PC-9 (cell line): Measurements from ENCODE around the gene ZNF316. TPM values are rescaled to one million over a fixed set of nuclear protein-coding genes. Genes with fewer than 3 reads are reported as not detected.
"Not testable (repeated sequence)": the region's sequence is repeated elsewhere in the genome, so short reads cannot be mapped to it uniquely, and the experiment has no call there.

Experiments used
- BruUV-seq: library from RNA; stranded (reverse); fragments of 400-500 nt; replicated peaks from 2 replicates; lab custom pipeline; 2021; lab: Mats Ljungman, UMichigan
- CTCF ChIA-PET: fragments of 300-600 bp; sonication (Branson Sonifier 250); formaldehyde crosslinking; loops from one replicate; lab custom pipeline; 2022; ENCODE audit warnings: antibody characterized with exemption; lab: Charles Lee
- POLR2A ChIA-PET: fragments of 300-600 bp; sonication (Branson Sonifier 250); formaldehyde crosslinking; loops from one replicate; lab custom pipeline; 2022; ENCODE audit warnings: antibody characterized with exemption; ENCODE audit not compliant: unreplicated experiment; lab: Charles Lee
- DNase-seq, 2 experiments: peaks; one replicate each; pipeline versions ENCODE4 v3.0.0 to v3.0.0-alpha.2; 2015 to 2022; ENCODE audit warnings: mixed read lengths in 1 of 2
- H2AFZ ChIP-seq: fragments of 200-600 bp; sonication (generic); 2 replicates; pipeline ENCODE4 v1.8.1; 2017; ENCODE audit warnings: antibody characterized with exemption
- H3F3A ChIP-seq: fragments of 200-600 bp; sonication (generic); 2 replicates; pipeline ENCODE4 v1.8.1; 2017; ENCODE audit warnings: antibody characterized with exemption, mild to moderate bottlenecking, low read depth; ENCODE audit not compliant: insufficient read depth
- H3K27ac ChIP-seq: fragments of 200-600 bp; sonication (generic); 2 replicates; pipeline ENCODE4 v1.6.1; 2016; ENCODE audit warnings: mixed run types
- H3K27me3 ChIP-seq: fragments of 200-600 bp; sonication (generic); 2 replicates; pipeline ENCODE4 v1.6.1; 2016; ENCODE audit warnings: low read depth, mixed run types; ENCODE audit not compliant: insufficient read depth
- H3K36me3 ChIP-seq: fragments of 200-600 bp; sonication (generic); 2 replicates; pipeline ENCODE4 v1.6.1; 2016; ENCODE audit warnings: low read depth, mixed run types
- H3K4me1 ChIP-seq: fragments of 200-600 bp; sonication (generic); replicated peaks from 2 replicates; pipeline ENCODE4 v1.6.1; 2016; ENCODE audit warnings: mixed run types; ENCODE audit not compliant: insufficient read depth
- H3K4me2 ChIP-seq: fragments of 200-600 bp; sonication (generic); 2 replicates; pipeline ENCODE4 v1.6.1; 2017; ENCODE audit warnings: mixed run types
- H3K4me3 ChIP-seq: fragments of 200-600 bp; sonication (generic); 2 replicates; pipeline ENCODE4 v1.6.1; 2016; ENCODE audit warnings: mixed run types
- H3K79me2 ChIP-seq: fragments of 200-600 bp; sonication (generic); 2 replicates; pipeline ENCODE4 v1.6.1; 2017; ENCODE audit warnings: low read depth, mixed run types
- H3K9me2 ChIP-seq: fragments of 200-600 bp; sonication (generic); 2 replicates; pipeline ENCODE4 v1.8.1; 2017; ENCODE audit warnings: mild to moderate bottlenecking; ENCODE audit not compliant: insufficient read depth
- H3K9me3 ChIP-seq: fragments of 200-600 bp; sonication (generic); 2 replicates; pipeline ENCODE4 v1.8.1; 2016; ENCODE audit warnings: low read depth; ENCODE audit not compliant: insufficient read depth
- H4K20me1 ChIP-seq: fragments of 200-600 bp; sonication (generic); 2 replicates; pipeline ENCODE4 v1.8.1; 2017; ENCODE audit not compliant: insufficient read depth
- CTCF ChIP-seq: fragments of 200-600 bp; sonication (generic); conservative IDR thresholded peaks from 2 replicates; pipeline ENCODE4 v1.6.1; 2017; ENCODE audit warnings: mixed run types, antibody characterized with exemption, mild to moderate bottlenecking, moderate library complexity
- EZH2 ChIP-seq: fragments of 200-600 bp; sonication (generic); IDR thresholded peaks from 2 replicates; pipeline ENCODE4 v1.8.0; 2017; ENCODE audit warnings: antibody characterized with exemption, low read depth
- intact Hi-C: fragments of 100-400 bp; cut with micrococcal nuclease; formaldehyde crosslinking; loops from one replicate; pipeline ENCODE4 v1.10.0; 2022; ENCODE audit not compliant: unreplicated experiment
- total RNA-seq: library from RNA; stranded (reverse); gene quantifications from 2 replicates; pipeline ENCODE4 v1.2.3, GENCODE V29; 2021

Gene ZNF316
- total RNA-seq, 1 experiment from 2014 or later: 28.4 TPM

DNA sequence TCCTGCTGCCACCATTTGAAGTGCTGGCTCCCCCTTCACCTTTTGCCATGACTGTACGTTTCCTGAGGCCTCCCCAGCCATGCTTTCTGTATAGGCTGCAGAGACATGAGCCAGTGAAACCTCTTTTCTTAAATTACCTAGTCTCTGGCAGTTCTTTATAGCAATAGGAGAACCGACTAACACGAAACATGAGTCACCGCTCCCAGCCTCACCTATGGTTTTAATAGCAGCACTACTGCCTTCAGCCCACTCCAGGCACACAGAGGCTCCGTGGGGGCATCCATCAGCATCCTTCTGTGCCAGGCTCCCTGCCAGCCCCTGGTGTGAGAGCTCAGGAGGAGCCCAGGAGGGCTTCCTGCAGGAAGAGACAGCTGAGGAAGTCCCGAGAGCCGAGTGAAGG lies 5.5 kb upstream of the ZNF316 start:
- CTCF ChIA-PET: no interaction called here
- DNase-seq: no peak
- BruUV-seq: no TSS peak
- Histone ChIP-seq H3K79me2 (peaks cover 5% of the 10 kb centered on the region; the same call in 1 of the 2 replicates), H3K9me2 (no peaks in the 10 kb centered on the region), H3K27ac (no peak overlapping the region), H3F3A (peaks cover 34% of the 10 kb centered on the region), H3K27me3 (no peaks in the 10 kb centered on the region), H3K4me3 (no peak overlapping the region), H3K36me3 (no peaks in the 10 kb centered on the region), H3K4me1 (peaks cover 27% of the 10 kb centered on the region), H2AFZ (no peak overlapping the region), H3K9me3 (no peaks in the 10 kb centered on the region), H3K4me2 (no peak overlapping the region), H4K20me1 (no peaks in the 10 kb centered on the region)
- intact Hi-C loops: no loop called here
- no peak for TF ChIP-seq CTCF
- TF ChIP-seq EZH2: no peak
- POLR2A ChIA-PET: no interaction called here

- no peaks in the 10 kb centered on the region for H3K36me3 ChIP-seq
- BruUV-seq: no TSS peak
- peaks cover 34% of the 10 kb centered on the region for H3F3A ChIP-seq
- no peak overlapping the region for H2AFZ ChIP-seq
- H3K9me2 ChIP-seq: no peaks in the 10 kb centered on the region
- no peak for DNase-seq
- ChIA-PET CTCF (no interaction called here), POLR2A (no interaction called here)
- H3K4me2 ChIP-seq: no peak overlapping the region
- H3K4me1 ChIP-seq: peaks cover 34% of the 10 kb centered on the region
- peaks cover 24% of the 10 kb centered on the region for H3K79me2 ChIP-seq
- no peaks in the 10 kb centered on the region for H3K27me3 ChIP-seq
- no peak overlapping the region for H3K4me3 ChIP-seq
- TF ChIP-seq EZH2 (no peak), CTCF (no peak)
- no peaks in the 10 kb centered on the region for H4K20me1 ChIP-seq
- H3K9me3 ChIP-seq: no peaks in the 10 kb centered on the region
- intact Hi-C loops: no loop called here
- H3K27ac ChIP-seq: no peak overlapping the region
Measured at GRCh38 chr7:6634021-6634420, 3.1 kb upstream of the ZNF316 start.

- intact Hi-C loops: loop anchor here (5.0 kb wide), 1 partner anchor 118 kb away; no protein-coding TSS in a partner anchor
- H3K27ac ChIP-seq, H3K4me3 ChIP-seq, H3K9me2 ChIP-seq, H3K9me3 ChIP-seq, BruUV-seq, CTCF ChIA-PET, H3K36me3 ChIP-seq, H2AFZ ChIP-seq, DNase-seq, POLR2A ChIA-PET, H3K27me3 ChIP-seq, H4K20me1 ChIP-seq, H3K4me2 ChIP-seq: not testable (repeated sequence)
- Histone ChIP-seq H3K4me1 (peaks cover 30% of the 10 kb centered on the region), H3F3A (peaks cover 30% of the 10 kb centered on the region), H3K79me2 (peaks cover 27% of the 10 kb centered on the region)
Measured at GRCh38 chr7:6634971-6635370, 2.1 kb upstream of the ZNF316 start.
